A673 (cell line): ENCODE data around the gene ASTN2. TPM values are rescaled to one million over a fixed set of nuclear protein-coding genes. Genes with fewer than 3 reads are reported as not detected.

Experiments
- BruUV-seq: library from RNA; stranded (reverse); fragments of 400-500 nt; replicated peaks from 2 replicates; lab custom pipeline; 2021; lab: Mats Ljungman, UMichigan
- CTCF ChIA-PET: fragments of 300-600 bp; sonication (Branson Sonifier 250); formaldehyde crosslinking; loops from one replicate; lab custom pipeline; 2022; ENCODE audit warnings: antibody characterized with exemption; lab: Charles Lee
- POLR2A ChIA-PET: fragments of 300-600 bp; sonication (Branson Sonifier 250); formaldehyde crosslinking; loops from one replicate; lab custom pipeline; 2022; ENCODE audit warnings: antibody characterized with exemption; ENCODE audit not compliant: low non-redundant PET; lab: Charles Lee
- DNase-seq: peaks from one replicate; pipeline ENCODE4 v3.0.0-alpha.2; 2015; ENCODE audit warnings: low spot score
- H3K27ac ChIP-seq: fragments of 200-600 bp; sonication (generic); 2 replicates; pipeline ENCODE4 v1.5.1; 2016; ENCODE audit warnings: mixed run types, low read depth, mild to moderate bottlenecking, mixed read lengths, antibody characterized with exemption, low read length; ENCODE audit not compliant: poor library complexity, severe bottlenecking
- H3K27me3 ChIP-seq: fragments of 200-600 bp; sonication (generic); replicated peaks from 2 replicates; pipeline ENCODE4 v1.6.1; 2017; ENCODE audit warnings: mixed run types, low read depth, mild to moderate bottlenecking, mixed read lengths, antibody characterized with exemption, low read length; ENCODE audit not compliant: insufficient read depth, poor library complexity
- H3K36me3 ChIP-seq: fragments of 200-600 bp; sonication (generic); 2 replicates; pipeline ENCODE4 v1.6.1; 2016; ENCODE audit warnings: mixed run types, mild to moderate bottlenecking, mixed read lengths, antibody characterized with exemption, low read length; ENCODE audit not compliant: insufficient read depth, poor library complexity, severe bottlenecking
- H3K4me1 ChIP-seq: fragments of 200-600 bp; sonication (generic); 2 replicates; pipeline ENCODE4 v1.6.1; 2017; ENCODE audit warnings: mixed run types, mild to moderate bottlenecking, mixed read lengths, antibody characterized with exemption, low read length; ENCODE audit not compliant: insufficient read depth, poor library complexity, severe bottlenecking
- H3K4me3 ChIP-seq: fragments of 200-600 bp; sonication (generic); 2 replicates; pipeline ENCODE4 v1.5.1; 2016; ENCODE audit warnings: low read depth, mixed run types, mild to moderate bottlenecking, mixed read lengths, low read length; ENCODE audit not compliant: poor library complexity, severe bottlenecking
- H3K9me3 ChIP-seq: fragments of 200-600 bp; sonication (generic); 2 replicates; pipeline ENCODE4 v1.6.1; 2016; ENCODE audit warnings: mixed run types, low read depth, mild to moderate bottlenecking, mixed read lengths, antibody characterized with exemption, low read length; ENCODE audit not compliant: poor library complexity, severe bottlenecking
- EZH2 ChIP-seq: fragments of 200-600 bp; sonication (generic); IDR thresholded peaks from 2 replicates; pipeline ENCODE4 v1.6.1; 2017; ENCODE audit warnings: borderline replicate concordance, low read depth, mild to moderate bottlenecking, mixed read lengths, antibody characterized with exemption, low read length; ENCODE audit not compliant: poor library complexity, severe bottlenecking
- intact Hi-C: fragments of 100-400 bp; cut with micrococcal nuclease; formaldehyde crosslinking; loops from one replicate; pipeline ENCODE4 v1.10.0; 2022; ENCODE audit not compliant: unreplicated experiment
- total RNA-seq: library from RNA; stranded (reverse); gene quantifications from 2 replicates; pipeline ENCODE4 v1.2.3, GENCODE V29; 2021
- TF ChIP-seq, protein P1 (sequence below): fragments of 300-800, 200-600 bp; sonication (generic); conservative IDR thresholded peaks from 2 replicates; pipeline ENCODE4 v1.5.1; 2017; ENCODE audit warnings: low read depth, mild to moderate bottlenecking, antibody characterized with exemption, low read length, moderate library complexity, mixed read lengths

ASTN2 gene
- total RNA-seq, 1 experiment from 2014 or later = 3.4 TPM

DNA sequence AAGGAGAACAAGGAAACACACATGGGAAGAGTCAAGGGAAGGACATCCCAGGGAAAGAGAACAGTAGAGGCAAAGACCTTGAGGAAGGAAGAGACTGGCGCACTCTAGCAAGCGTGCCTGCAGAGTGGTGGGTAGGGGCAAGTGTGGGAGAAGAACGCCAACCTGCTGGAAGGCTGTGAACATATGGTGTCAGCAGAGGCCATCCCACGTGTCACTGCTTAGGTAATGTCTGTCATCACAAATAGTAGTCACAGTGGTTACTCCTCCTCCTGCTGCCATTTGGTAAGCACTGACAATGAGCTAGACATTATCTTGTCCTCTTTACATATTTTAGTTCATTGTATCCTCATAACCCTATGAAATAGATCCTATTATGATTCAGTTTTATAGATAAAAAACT lies 934.2 kb downstream of the ASTN2 start:
- DNase-seq = no peak
- H3K27me3 ChIP-seq = no peaks in the 10 kb centered on the region
- ChIA-PET POLR2A (no interaction called here), CTCF (no interaction called here)
- no TSS peak for BruUV-seq
- TF ChIP-seq, protein P1, sequence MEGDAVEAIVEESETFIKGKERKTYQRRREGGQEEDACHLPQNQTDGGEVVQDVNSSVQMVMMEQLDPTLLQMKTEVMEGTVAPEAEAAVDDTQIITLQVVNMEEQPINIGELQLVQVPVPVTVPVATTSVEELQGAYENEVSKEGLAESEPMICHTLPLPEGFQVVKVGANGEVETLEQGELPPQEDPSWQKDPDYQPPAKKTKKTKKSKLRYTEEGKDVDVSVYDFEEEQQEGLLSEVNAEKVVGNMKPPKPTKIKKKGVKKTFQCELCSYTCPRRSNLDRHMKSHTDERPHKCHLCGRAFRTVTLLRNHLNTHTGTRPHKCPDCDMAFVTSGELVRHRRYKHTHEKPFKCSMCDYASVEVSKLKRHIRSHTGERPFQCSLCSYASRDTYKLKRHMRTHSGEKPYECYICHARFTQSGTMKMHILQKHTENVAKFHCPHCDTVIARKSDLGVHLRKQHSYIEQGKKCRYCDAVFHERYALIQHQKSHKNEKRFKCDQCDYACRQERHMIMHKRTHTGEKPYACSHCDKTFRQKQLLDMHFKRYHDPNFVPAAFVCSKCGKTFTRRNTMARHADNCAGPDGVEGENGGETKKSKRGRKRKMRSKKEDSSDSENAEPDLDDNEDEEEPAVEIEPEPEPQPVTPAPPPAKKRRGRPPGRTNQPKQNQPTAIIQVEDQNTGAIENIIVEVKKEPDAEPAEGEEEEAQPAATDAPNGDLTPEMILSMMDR = no peak
- no peak for TF ChIP-seq EZH2
- no peak overlapping the region for H3K27ac ChIP-seq
- H3K4me1 ChIP-seq = peaks cover 5% of the 10 kb centered on the region
- H3K9me3 ChIP-seq = no peaks in the 10 kb centered on the region
- no peak overlapping the region for H3K4me3 ChIP-seq
- no peaks in the 10 kb centered on the region for H3K36me3 ChIP-seq
- intact Hi-C loops = no loop called here

DNA sequence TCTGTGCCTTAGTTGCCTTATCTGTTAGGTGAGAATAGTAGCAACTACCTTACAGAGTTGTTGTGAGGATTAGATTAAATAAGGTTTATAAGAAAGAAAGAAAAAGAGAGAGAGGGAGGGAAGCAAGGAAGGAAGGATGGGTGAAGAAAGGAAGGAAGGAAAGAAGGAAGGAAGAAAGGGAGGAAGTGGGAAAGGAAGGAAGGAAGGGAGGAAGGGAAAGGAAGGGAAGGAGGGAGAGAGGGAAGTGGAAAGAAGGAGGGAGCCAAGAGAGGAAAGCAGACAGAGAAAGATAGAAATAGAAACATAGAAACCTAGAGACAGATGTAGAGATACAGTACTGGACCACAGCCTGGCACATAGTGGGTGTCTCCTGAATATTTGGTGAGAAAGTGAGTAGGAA lies 934.9 kb downstream of the ASTN2 start:
- TF ChIP-seq EZH2 = no peak
- TF ChIP-seq, protein P1 = no peak
- no TSS peak for BruUV-seq
- CTCF ChIA-PET = no interaction called here

DNA sequence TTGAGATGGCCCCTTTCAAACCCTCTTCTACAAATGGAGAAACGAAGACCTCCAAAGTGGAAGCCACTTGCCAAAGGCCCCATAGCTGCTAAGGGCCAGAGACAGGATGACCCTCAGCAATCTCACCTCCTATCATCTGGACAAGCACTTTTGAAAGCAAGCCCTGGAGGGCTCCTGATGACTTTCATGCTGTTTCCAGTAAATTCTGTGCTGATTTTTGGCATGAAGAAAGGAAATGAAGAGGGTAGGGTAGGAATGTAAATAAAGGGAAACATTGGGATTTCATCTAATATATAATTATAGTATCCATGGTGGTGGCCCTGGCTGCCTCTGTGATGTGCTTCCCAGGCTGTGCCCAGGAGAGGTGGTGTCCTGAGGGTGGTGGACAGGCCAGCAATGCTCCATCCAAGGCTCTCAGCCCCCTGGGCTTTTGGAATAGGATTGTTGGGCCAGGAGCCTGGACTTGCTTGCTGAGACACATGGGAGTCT lies 935.8 kb downstream of the ASTN2 start:
- peaks cover 5% of the 10 kb centered on the region for H3K4me1 ChIP-seq
- CTCF ChIA-PET = no interaction called here
- no peak overlapping the region for H3K4me3 ChIP-seq
- no peak for DNase-seq
- TF ChIP-seq EZH2 = no peak
- TF ChIP-seq, protein P1 = no peak
- no peaks in the 10 kb centered on the region for H3K9me3 ChIP-seq
- POLR2A ChIA-PET = no interaction called here
- BruUV-seq = no TSS peak
- H3K36me3 ChIP-seq = no peaks in the 10 kb centered on the region
- H3K27ac ChIP-seq = no peak overlapping the region
- no peaks in the 10 kb centered on the region for H3K27me3 ChIP-seq
- intact Hi-C loops = no loop called here

More for the DNA sequence above, 934.9 kb downstream of the ASTN2 start:
- POLR2A ChIA-PET = no interaction called here
- no peak overlapping the region for H3K27ac ChIP-seq
- H3K4me3 ChIP-seq = no peak overlapping the region
- H3K36me3 ChIP-seq = no peaks in the 10 kb centered on the region
- peaks cover 5% of the 10 kb centered on the region for H3K4me1 ChIP-seq
- no peak for DNase-seq
- intact Hi-C loops = no loop called here
- H3K27me3 ChIP-seq = no peaks in the 10 kb centered on the region
- H3K9me3 ChIP-seq = no peaks in the 10 kb centered on the region
